Kidney epithelial cell (primary cell): ENCODE measurements around the gene DOCK4. TPM values are rescaled to one million over a fixed set of nuclear protein-coding genes. Genes with fewer than 3 reads are reported as not detected.

ENCODE experiments used
- DNase-seq: peaks from one replicate; pipeline ENCODE4 v3.0.0-alpha.2; 2010; ENCODE audit warnings: low read depth
- H3K27me3 ChIP-seq: 2 replicates; pipeline ENCODE4 v1.6.0; 2011; ENCODE audit warnings: low read length; ENCODE audit not compliant: control insufficient read depth, insufficient read depth
- H3K36me3 ChIP-seq: 2 replicates; pipeline ENCODE4 v1.5.1; 2011; ENCODE audit warnings: low read length; ENCODE audit not compliant: control insufficient read depth, insufficient read depth
- H3K4me3 ChIP-seq: 2 replicates; pipeline ENCODE4 v1.5.1; 2011; ENCODE audit warnings: low read depth, mild to moderate bottlenecking, control low read depth, low read length
- total RNA-seq: library from RNA; depleted of rRNA; stranded (reverse); fragments of >200 nt; gene quantifications from 2 replicates; pipeline ENCODE4 v1.2.3, GENCODE V29; 2015
- TF ChIP-seq, protein P1 (sequence below): IDR thresholded peaks from 2 replicates; pipeline ENCODE4 v1.5.1; 2011; ENCODE audit warnings: mild to moderate bottlenecking, moderate library complexity, low read length, control low read depth, inconsistent platforms; ENCODE audit not compliant: insufficient read depth, poor library complexity, severe bottlenecking

Gene DOCK4
- total RNA-seq, 1 donor from 2014 or later = 16.8 TPM

DNA sequence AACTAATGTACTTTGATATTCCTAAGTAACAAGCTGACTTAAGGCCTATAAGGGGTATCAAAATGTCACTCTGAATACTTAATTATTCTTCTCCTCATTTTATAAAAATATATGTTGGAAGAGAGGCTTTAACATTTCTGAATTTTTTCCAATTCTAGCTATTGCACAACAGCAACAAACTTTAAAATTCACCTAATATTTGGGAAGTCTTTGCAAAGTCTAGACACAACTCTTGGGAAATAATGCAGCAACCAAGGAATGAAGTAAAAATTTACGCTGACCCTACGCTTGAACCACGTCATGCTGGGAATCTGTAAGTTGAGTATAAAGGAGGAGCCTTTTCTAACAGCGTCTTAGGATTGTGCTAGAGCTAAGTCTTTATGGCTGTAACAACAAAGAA is 400.0 kb downstream of the DOCK4 start:
- H3K36me3 ChIP-seq = no peaks in the 10 kb centered on the region
- DNase-seq = no peak
- no peaks in the 10 kb centered on the region for H3K27me3 ChIP-seq
- no peak overlapping the region for H3K4me3 ChIP-seq
- TF ChIP-seq, protein P1, sequence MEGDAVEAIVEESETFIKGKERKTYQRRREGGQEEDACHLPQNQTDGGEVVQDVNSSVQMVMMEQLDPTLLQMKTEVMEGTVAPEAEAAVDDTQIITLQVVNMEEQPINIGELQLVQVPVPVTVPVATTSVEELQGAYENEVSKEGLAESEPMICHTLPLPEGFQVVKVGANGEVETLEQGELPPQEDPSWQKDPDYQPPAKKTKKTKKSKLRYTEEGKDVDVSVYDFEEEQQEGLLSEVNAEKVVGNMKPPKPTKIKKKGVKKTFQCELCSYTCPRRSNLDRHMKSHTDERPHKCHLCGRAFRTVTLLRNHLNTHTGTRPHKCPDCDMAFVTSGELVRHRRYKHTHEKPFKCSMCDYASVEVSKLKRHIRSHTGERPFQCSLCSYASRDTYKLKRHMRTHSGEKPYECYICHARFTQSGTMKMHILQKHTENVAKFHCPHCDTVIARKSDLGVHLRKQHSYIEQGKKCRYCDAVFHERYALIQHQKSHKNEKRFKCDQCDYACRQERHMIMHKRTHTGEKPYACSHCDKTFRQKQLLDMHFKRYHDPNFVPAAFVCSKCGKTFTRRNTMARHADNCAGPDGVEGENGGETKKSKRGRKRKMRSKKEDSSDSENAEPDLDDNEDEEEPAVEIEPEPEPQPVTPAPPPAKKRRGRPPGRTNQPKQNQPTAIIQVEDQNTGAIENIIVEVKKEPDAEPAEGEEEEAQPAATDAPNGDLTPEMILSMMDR = no peak

DNA sequence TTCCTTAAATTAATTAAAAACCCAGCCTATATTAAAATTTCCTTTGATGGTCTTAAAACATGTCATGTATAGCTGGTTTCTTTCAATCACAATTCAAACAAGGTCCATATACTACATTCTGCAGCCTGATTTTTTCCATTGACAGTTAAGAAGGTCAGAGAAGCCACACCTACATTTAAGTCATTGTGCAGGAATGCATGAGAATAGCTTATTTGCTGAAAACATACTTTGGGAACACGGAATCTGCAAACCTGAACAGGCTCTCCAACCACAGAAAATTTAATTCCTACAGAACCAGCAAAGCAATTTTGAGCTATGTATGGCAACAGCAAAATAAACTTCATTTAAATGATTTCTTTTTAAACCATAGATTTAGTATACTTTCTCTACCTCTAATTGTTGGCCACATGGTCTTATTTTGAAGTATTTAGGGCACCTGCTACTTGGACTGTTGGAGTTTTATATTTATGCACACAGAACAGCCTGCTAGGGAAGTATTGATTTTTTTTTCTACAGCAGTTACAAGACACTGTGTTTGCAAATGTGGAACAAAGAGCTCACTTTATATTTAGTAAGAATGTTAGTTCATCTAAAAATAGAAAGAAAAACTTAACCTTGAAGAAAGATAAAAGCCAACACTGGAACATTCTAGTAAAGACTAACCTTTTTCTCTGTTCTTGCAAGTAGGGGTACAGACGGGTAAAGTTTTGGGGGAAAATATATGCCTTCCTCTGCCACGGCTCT is 403.0 kb downstream of the DOCK4 start:
- Histone ChIP-seq H3K36me3 (no peaks in the 10 kb centered on the region), H3K4me3 (no peak overlapping the region), H3K27me3 (no peaks in the 10 kb centered on the region)
- TF ChIP-seq, protein P1 = no peak
- DNase-seq = no peak

DNA sequence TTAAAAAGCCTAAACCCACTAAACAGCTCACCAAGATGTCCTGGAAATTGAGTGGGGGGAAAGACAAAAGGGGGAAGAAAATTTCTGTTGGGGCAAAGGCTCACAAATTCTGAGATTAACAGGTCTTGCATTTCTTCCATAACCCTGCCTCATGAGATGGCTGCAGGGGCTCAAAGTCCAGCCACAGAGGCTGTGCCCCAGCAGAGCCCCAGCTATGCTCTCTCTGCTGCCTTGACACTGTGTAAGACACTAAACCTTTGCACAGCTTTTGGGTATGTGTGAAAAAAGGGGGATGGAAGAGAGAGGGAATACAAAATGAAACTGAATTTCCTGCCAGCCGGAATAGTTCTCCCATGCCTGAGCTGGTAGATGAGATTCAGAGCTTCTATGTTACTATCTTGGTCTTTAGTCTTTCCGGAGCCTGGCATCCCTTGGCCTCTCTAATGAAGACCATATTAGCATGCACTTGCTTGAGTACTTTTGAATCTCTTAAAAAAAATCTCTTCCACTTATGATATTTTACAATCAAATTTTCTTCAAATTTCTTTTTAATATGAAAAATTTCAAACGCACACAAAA is 403.9 kb downstream of the DOCK4 start:
- Histone ChIP-seq H3K36me3 (no peaks in the 10 kb centered on the region), H3K4me3 (no peak overlapping the region), H3K27me3 (no peaks in the 10 kb centered on the region)
- TF ChIP-seq, protein P1 = no peak
- DNase-seq = no peak

DNA sequence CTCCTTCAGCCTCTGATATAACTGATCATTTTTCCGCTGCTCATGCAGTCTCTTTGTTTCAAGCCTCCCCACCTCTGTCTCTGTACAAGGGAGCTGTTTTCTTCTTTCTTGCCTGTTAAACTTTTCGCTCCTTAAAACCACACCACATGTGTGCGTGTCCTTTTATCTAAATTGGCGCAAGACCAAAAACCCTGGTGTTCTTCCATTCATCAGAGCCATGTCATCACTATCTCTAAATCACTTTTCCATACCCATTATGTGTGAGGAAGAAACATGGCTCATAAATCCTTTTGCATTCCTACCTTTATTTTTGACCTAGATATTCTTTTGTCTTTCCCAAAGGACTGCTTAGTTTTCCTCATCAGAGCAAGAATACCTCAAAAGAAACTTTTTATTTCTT is 404.9 kb downstream of the DOCK4 start:
- no peak for DNase-seq

DNA sequence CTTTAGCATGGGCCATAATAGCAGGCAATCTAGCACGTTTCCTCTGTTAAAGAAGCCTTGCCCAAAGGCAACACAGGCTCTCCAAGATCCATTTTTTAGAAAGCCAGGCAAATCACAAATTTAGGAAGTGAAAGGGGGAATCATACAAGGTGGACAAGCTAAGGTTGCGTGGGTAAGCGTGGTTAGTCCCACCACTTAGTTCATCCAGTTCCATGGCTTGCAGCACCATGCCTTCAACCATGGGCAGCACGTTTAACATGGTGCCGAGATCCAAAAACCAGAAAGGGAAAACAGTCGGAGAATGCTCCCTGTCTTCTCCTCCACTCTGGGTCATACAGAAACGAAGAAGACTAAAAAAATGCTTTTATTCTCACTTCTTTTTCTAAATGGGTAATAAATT is 409.5 kb downstream of the DOCK4 start:
- no peak for DNase-seq

More for the DNA sequence above, 404.9 kb downstream of the DOCK4 start:
- H3K4me3 ChIP-seq = no peak overlapping the region
- H3K27me3 ChIP-seq = no peaks in the 10 kb centered on the region
- H3K36me3 ChIP-seq = no peaks in the 10 kb centered on the region
- TF ChIP-seq, protein P1 = no peak

More for the DNA sequence above, 409.5 kb downstream of the DOCK4 start:
- TF ChIP-seq, protein P1 = no peak
- Histone ChIP-seq H3K4me3 (no peak overlapping the region), H3K36me3 (no peaks in the 10 kb centered on the region), H3K27me3 (no peaks in the 10 kb centered on the region)
